DMS114 treated with DMSO at 0.1 percent for 48 hours (cell line): ENCODE data around the gene TAF15.

Experiments
- DNase-seq: peaks from one replicate; lab custom pipeline; 2025; ENCODE audit not compliant: unreplicated experiment; lab: John Stamatoyannopoulos, UW

Gene TAF15

GRCh38 chr17:35808962-35809854 is at the start of gene TAF15:
Gene TAF15 (plus strand): TSS chr17:35809484. CDS start chr17:35809570, 86 bp downstream.
- peak; percentile 97 for DNase-seq

- no peak for DNase-seq
Measured at GRCh38 chr17:35760587-35760986, 48.7 kb upstream of the TAF15 start, which contains the start of gene C17orf50. Gene C17orf50 (plus strand): TSS chr17:35760887. CDS start chr17:35760942, 55 bp downstream.

GRCh38 chr17:35761601-35762000 is 47.7 kb upstream of the TAF15 start:
- DNase-seq: no peak

GRCh38 chr17:35763767-35764122 is 45.5 kb upstream of the TAF15 start:
- no peak for DNase-seq

GRCh38 chr17:35764123-35764991 is 44.9 kb upstream of the TAF15 start:
- DNase-seq: peak; percentile 69

DNA sequence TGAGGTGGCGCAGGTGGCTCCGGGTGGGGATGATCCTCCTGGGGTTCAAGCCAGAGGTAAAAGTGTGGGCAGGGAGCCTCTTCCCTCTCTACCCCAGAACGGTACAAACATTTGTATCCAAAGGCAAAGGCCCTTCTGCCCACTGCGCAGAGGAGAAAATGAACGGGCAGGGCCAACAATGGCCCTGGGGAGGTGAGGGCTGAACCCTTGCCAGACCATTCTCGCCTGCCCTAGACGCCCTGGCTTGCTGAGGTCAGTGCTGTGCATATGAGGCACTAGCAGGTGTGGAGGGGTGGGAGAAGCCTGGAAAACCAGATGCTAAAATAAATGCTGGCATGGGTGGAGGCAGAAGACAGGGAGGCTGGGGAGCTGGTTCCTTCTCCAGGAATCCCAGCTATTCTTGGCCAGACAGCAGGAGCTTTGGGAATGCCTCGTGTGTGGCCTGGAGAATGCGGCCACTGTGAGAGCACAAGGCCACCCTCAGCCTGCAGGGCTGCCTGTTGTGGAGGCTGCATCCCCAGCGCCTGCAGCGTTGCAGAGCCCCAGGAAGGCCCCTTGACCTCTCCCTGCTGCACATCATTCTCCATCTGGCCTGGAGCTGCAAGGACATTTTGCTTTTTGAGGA is 44.1 kb upstream of the TAF15 start:
- no peak for DNase-seq

GRCh38 chr17:35765756-35766488 is 43.4 kb upstream of the TAF15 start:
- no peak for DNase-seq

- DNase-seq: no peak
Measured at GRCh38 chr17:35766489-35766877, 42.8 kb upstream of the TAF15 start.

GRCh38 chr17:35766903-35767510 is 42.3 kb upstream of the TAF15 start:
- peak; percentile 10 for DNase-seq

GRCh38 chr17:35768797-35769196 is 40.5 kb upstream of the TAF15 start:
- DNase-seq: no peak

- DNase-seq: no peak
Measured at GRCh38 chr17:35769895-35770486, 39.3 kb upstream of the TAF15 start.

- DNase-seq: no peak
Measured at GRCh38 chr17:35773129-35773528, 36.2 kb upstream of the TAF15 start.

DNA sequence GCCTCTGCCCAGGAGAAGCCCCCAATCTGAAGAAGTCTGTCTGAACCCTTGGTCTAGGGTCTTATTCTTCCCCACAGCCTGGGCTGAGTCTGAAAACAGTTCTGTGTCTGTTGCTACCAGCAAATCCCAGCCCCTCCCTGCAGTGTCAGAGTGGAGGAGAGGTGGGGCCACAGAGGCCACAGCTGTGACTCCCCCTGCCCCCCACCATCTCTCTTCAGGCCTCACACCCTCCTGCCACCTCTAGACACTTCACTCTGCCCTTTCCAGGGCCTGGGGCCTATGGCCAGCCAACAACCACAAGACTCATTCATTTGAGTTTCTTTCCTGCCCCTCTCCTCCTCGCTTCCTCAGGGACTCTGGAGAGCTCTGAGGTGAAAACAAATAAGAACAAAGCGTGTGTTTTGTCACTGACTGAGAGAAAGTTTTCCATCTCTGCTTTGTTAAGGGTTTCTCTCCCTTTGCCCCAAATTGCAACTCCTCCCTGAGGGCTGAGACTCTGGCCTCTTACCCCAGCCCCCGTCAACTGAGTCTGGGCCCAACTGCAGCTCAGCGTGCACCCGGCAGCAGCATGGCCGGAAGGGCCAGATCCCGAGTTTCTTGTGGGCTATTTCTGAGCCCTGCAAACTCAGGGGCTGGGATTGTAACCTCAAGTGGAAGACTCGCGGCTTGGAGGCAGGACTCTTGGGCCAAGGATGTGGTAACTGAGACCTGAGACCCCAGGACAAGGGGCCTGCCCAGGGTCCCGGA is 35.4 kb upstream of the TAF15 start:
- DNase-seq: no peak

- DNase-seq: no peak
Measured at GRCh38 chr17:35774499-35774898, 34.8 kb upstream of the TAF15 start.

DNA sequence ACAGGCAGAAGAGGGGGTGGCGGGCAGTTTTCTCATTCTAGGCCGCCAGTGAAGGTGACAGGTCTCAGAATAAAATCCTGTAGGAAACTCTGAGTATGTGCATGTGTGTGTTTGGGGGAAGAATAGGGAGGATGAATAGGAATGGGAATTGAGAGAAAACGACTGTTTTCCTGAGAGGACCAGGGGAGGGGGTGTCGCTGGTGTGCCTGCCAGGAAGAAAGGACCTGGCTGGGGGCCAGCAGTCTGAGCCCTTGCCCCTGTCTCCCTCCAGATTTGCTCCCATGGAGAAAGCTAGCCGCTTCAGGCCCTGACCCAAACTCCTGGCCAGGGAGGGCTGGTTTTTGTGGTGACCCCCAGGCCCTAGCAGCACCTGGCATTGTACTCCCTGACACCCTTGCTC is 34.2 kb upstream of the TAF15 start:
- DNase-seq: no peak

DNA sequence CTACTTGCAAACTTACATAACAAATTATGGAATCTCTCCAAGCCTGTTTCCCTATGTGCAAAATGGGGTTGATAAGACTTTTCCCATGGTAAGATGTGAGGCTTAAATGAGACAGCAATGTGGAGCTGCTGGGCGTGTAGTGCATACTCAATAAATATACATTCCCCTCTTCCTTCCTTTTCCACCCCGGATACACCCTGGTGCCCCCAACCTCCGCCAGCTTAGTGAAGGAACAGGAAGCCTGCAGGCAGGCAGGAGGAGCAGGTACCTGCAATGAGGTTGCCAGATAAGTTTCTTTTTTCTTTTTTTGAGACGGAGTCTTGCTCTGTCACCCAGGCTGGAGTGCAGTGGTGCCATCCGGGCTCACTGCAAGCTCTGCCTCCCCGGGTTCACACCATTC is 33.7 kb upstream of the TAF15 start:
- no peak for DNase-seq

DNA sequence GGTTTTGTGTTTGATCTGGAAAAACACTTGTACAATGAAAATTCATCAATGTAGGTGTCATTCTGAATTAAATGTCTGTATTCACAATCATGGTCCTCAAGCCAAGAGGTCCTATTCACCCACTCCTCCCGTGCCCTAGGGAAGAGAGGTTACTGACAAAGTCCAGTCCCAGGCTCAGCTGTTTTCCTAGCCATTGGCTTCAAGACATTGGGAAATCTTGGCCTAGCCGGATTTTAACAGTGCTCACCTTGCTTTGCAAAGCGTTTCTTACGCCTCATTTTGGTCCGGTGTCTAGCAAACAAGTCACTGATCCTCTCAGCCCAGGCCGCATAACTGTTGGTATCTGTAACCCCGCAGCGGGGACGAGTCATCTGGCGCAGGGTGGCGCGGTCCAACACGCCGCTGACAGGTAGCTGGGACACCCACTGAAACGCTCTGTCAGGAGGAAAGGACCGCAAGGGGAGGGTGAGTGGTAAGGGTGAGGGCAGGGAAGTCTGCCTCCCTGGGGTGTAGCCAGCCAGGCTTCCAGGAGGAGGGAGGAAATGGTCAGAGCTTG is 30.6 kb upstream of the TAF15 start:
- no peak for DNase-seq

DNA sequence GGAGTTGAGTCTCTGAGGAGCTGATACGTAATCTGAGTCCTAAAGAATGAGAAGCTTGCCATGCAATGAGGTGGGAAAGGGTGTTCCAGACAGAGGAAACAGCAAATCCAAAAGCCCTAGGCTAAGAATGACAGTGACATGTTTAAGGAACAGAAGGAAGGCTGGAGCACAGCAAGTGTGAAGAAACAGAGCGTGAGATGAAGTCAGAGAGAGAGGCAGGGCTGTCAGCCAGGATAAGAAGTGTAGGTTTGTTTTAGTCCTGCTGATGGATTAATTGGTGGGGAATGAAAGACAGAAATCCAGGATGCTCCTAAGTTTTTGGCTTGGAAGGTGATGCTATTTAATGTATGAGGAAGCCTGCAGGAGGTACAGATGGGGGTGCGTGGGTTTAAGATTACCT is 28.3 kb upstream of the TAF15 start:
- no peak for DNase-seq

- DNase-seq: no peak
Measured at GRCh38 chr17:35784895-35785294, 24.4 kb upstream of the TAF15 start.
